Fibroblast of skin of right quadriceps (primary cell): Measurements from ENCODE around the gene TASP1.
"Not testable (repeated sequence)": the region's sequence is repeated elsewhere in the genome, so short reads cannot be mapped to it uniquely, and the experiment has no call there.

ENCODE experiments used
- DNase-seq: peaks from one replicate; pipeline ENCODE4 v3.0.0-alpha.2; 2013

The TASP1 gene

GRCh38 chr20:13648291-13649228, 9.8 kb upstream of the TASP1 start:
- no peak for DNase-seq

GRCh38 chr20:13644010-13644409, 5.3 kb upstream of the TASP1 start:
- peak; percentile 52 for DNase-seq

GRCh38 chr20:13639150-13639497, 392 bp upstream of the TASP1 start:
- no peak for DNase-seq

GRCh38 chr20:13638162-13638495, 603 bp downstream of the TASP1 start:
- no peak for DNase-seq

GRCh38 chr20:13632431-13632830, 6.3 kb downstream of the TASP1 start:
- DNase-seq: no peak

- DNase-seq: peak; percentile 63
Measured at GRCh38 chr20:13627525-13627924, 11.2 kb downstream of the TASP1 start.

- no peak for DNase-seq
Measured at GRCh38 chr20:13626724-13627123, 12.0 kb downstream of the TASP1 start.

GRCh38 chr20:13625304-13625979, 13.3 kb downstream of the TASP1 start:
- no peak for DNase-seq

GRCh38 chr20:13619415-13619814, 19.3 kb downstream of the TASP1 start:
- peak; percentile 52 for DNase-seq

- DNase-seq: not testable (repeated sequence)
Measured at GRCh38 chr20:13618456-13618855, 20.3 kb downstream of the TASP1 start.

GRCh38 chr20:13617585-13617984, 21.1 kb downstream of the TASP1 start:
- DNase-seq: not testable (repeated sequence)

- not testable (repeated sequence) for DNase-seq
Measured at GRCh38 chr20:13616713-13617112, 22.0 kb downstream of the TASP1 start.

- DNase-seq: peak; percentile 43
Measured at GRCh38 chr20:13613917-13614316, 24.8 kb downstream of the TASP1 start.

- DNase-seq: no peak
Measured at GRCh38 chr20:13611611-13612125, 27.1 kb downstream of the TASP1 start.

- DNase-seq: no peak
Measured at GRCh38 chr20:13610184-13610583, 28.5 kb downstream of the TASP1 start.

- no peak for DNase-seq
Measured at GRCh38 chr20:13608066-13608465, 30.7 kb downstream of the TASP1 start.

- not testable (repeated sequence) for DNase-seq
Measured at GRCh38 chr20:13593423-13593822, 45.3 kb downstream of the TASP1 start.

GRCh38 chr20:13588049-13588448, 50.7 kb downstream of the TASP1 start:
- no peak for DNase-seq

- DNase-seq: no peak
Measured at GRCh38 chr20:13587370-13587769, 51.4 kb downstream of the TASP1 start.

- no peak for DNase-seq
Measured at GRCh38 chr20:13586133-13586532, 52.6 kb downstream of the TASP1 start.

- no peak for DNase-seq
Measured at GRCh38 chr20:13581451-13581850, 57.3 kb downstream of the TASP1 start.

GRCh38 chr20:13580707-13581106, 58.0 kb downstream of the TASP1 start:
- DNase-seq: no peak

- DNase-seq: no peak
Measured at GRCh38 chr20:13574071-13574470, 64.7 kb downstream of the TASP1 start.

- no peak for DNase-seq
Measured at GRCh38 chr20:13571662-13572061, 67.1 kb downstream of the TASP1 start.
